Measurements from ENCODE around the gene HMCES. TPM values are rescaled to one million over a fixed set of nuclear protein-coding genes. Genes with fewer than 3 reads are reported as not detected.

HMCES gene
- total and polyA plus RNA-seq, 2 of the 13 experiments (the other 11 are each of a cell fraction or from before 2014, with no cell fraction given) = 16.1 to 37.5 TPM

GRCh38 chr3:129249284-129250065, 29.2 kb upstream of the HMCES start, which contains the start of gene COPG1 (continued):
- TF ChIP-seq ZNF407 (CRISPR knock-in tag; IDR thresholded peaks at IDR 0.05; ENCODE audit: not compliant biosample characterization) (peak; percentile 58), MTF1 (CRISPR knock-in tag; IDR thresholded peaks at IDR 0.05) (no peak), ZBTB33 (CRISPR knock-in tag; IDR thresholded peaks at IDR 0.05) (no peak), SIX1 (CRISPR knock-in tag; IDR thresholded peaks at IDR 0.05; ENCODE audit: borderline replicate concordance) (no peak), ZNF646 (CRISPR knock-in tag; IDR thresholded peaks at IDR 0.05) (no peak), GZF1 (CRISPR knock-in tag; IDR thresholded peaks at IDR 0.05) (peak; percentile 62), ZMYM4 (CRISPR knock-in tag; IDR thresholded peaks at IDR 0.05) (peak; percentile 57), DBP (CRISPR knock-in tag; IDR thresholded peaks at IDR 0.05; ENCODE audit: not compliant biosample characterization) (no peak), CHCHD3 (CRISPR knock-in tag; IDR thresholded peaks at IDR 0.05) (0 out of 2 replicates have a peak, but pooled peaks have one; percentile 40), NCOA1 (CRISPR knock-in tag; IDR thresholded peaks at IDR 0.05) (peak; percentile 84; the same call in 1 of the 2 replicates)
